Karpas-422 (cell line): ENCODE data around the gene MALT1. TPM values are rescaled to one million over a fixed set of nuclear protein-coding genes. Genes with fewer than 3 reads are reported as not detected.

ENCODE experiments used
- DNase-seq: peaks from one replicate; pipeline ENCODE4 v3.0.0-alpha.2; 2015
- H2AFZ ChIP-seq: fragments of 200-600 bp; sonication (generic); 2 replicates; pipeline ENCODE4 v1.6.1; 2014; ENCODE audit warnings: antibody characterized with exemption, low read length, mixed read lengths
- H3K27ac ChIP-seq: fragments of 200-600 bp; sonication (generic); 2 replicates; pipeline ENCODE4 v1.5.1; 2014; ENCODE audit warnings: mild to moderate bottlenecking, low read length, moderate library complexity
- H3K27me3 ChIP-seq: fragments of 200-600 bp; sonication (generic); 2 replicates; pipeline ENCODE4 v1.6.1; 2014; ENCODE audit warnings: low read length, mixed read lengths
- H3K36me3 ChIP-seq: fragments of 200-600 bp; sonication (generic); 2 replicates; pipeline ENCODE4 v1.6.1; 2014; ENCODE audit warnings: low read length, mixed read lengths; ENCODE audit not compliant: insufficient read depth
- H3K4me1 ChIP-seq: fragments of 200-600 bp; sonication (generic); 2 replicates; pipeline ENCODE4 v1.6.1; 2014; ENCODE audit warnings: mild to moderate bottlenecking, low read length, mixed read lengths
- H3K4me2 ChIP-seq: fragments of 200-600 bp; sonication (generic); 2 replicates; pipeline ENCODE4 v1.6.1; 2014; ENCODE audit warnings: low read length, low read depth, mild to moderate bottlenecking; ENCODE audit not compliant: poor library complexity, severe bottlenecking
- H3K4me3 ChIP-seq: fragments of 200-600 bp; sonication (generic); 2 replicates; pipeline ENCODE4 v1.5.1; 2014; ENCODE audit warnings: mild to moderate bottlenecking, antibody characterized with exemption, low read length, mixed read lengths
- H3K79me2 ChIP-seq: fragments of 200-600 bp; sonication (generic); 2 replicates; pipeline ENCODE4 v1.6.1; 2014; ENCODE audit warnings: mild to moderate bottlenecking, low read length, mixed read lengths
- H3K9ac ChIP-seq: fragments of 200-600 bp; sonication (generic); 2 replicates; pipeline ENCODE4 v1.6.0; 2014; ENCODE audit warnings: low read length
- H3K9me2 ChIP-seq: fragments of 200-600 bp; sonication (generic), shearing (Covaris generic); replicated peaks from 2 replicates; pipeline ENCODE4 v1.6.0; 2014; ENCODE audit warnings: mild to moderate bottlenecking, low read length, moderate library complexity; ENCODE audit not compliant: insufficient read depth
- H3K9me3 ChIP-seq: fragments of 300-700, 200-600 bp; sonication (generic); 2 replicates; pipeline ENCODE4 v1.6.1; 2014; ENCODE audit warnings: low read length, mixed read lengths
- H4K20me1 ChIP-seq: fragments of 200-600 bp; sonication (generic); 2 replicates; pipeline ENCODE4 v1.6.1; 2014; ENCODE audit warnings: mild to moderate bottlenecking, antibody characterized with exemption, low read length, low read depth; ENCODE audit not compliant: insufficient read depth
- total RNA-seq: library from RNA; depleted of rRNA; stranded (reverse); fragments of >200 nt; shearing (Covaris generic); gene quantifications from 2 replicates; pipeline ENCODE4 v1.2.3, GENCODE V29; 2014; ENCODE audit warnings: low replicate concordance

Gene MALT1
- total RNA-seq, 1 experiment from 2014 or later: 35.3 TPM

GRCh38 chr18:58687871-58688308 lies 16.6 kb downstream of the MALT1 start:
- Histone ChIP-seq H3K27ac (no peak overlapping the region), H3K9me2 (no peaks in the 10 kb centered on the region), H3K4me3 (no peak overlapping the region), H3K4me2 (no peak overlapping the region), H3K36me3 (no peaks in the 10 kb centered on the region; the same call in 1 of the 2 replicates), H4K20me1 (no peaks in the 10 kb centered on the region), H3K9me3 (no peaks in the 10 kb centered on the region), H3K27me3 (no peaks in the 10 kb centered on the region), H3K9ac (no peak overlapping the region), H2AFZ (no peak overlapping the region), H3K79me2 (peaks cover 18% of the 10 kb centered on the region; the same call in 1 of the 2 replicates), H3K4me1 (no peaks in the 10 kb centered on the region)
- DNase-seq: no peak

- Histone ChIP-seq H3K9me2 (no peaks in the 10 kb centered on the region), H3K27me3 (no peaks in the 10 kb centered on the region), H3K4me2 (no peak overlapping the region), H3K4me1 (no peaks in the 10 kb centered on the region), H3K4me3 (no peak overlapping the region), H3K36me3 (no peaks in the 10 kb centered on the region; the same call in 1 of the 2 replicates), H3K9ac (no peak overlapping the region), H3K27ac (no peak overlapping the region), H3K9me3 (no peaks in the 10 kb centered on the region), H4K20me1 (no peaks in the 10 kb centered on the region), H3K79me2 (peaks cover 18% of the 10 kb centered on the region; the same call in 1 of the 2 replicates), H2AFZ (no peak overlapping the region)
- DNase-seq: no peak
Measured at GRCh38 chr18:58690259-58690658, 19.0 kb downstream of the MALT1 start.

GRCh38 chr18:58691256-58691655 lies 20.0 kb downstream of the MALT1 start:
- H3K4me3 ChIP-seq: no peak overlapping the region
- H3K9me3 ChIP-seq: no peaks in the 10 kb centered on the region
- H2AFZ ChIP-seq: no peak overlapping the region
- H4K20me1 ChIP-seq: no peaks in the 10 kb centered on the region
- no peaks in the 10 kb centered on the region; the same call in 1 of the 2 replicates for H3K36me3 ChIP-seq
- H3K27ac ChIP-seq: no peak overlapping the region
- H3K9ac ChIP-seq: no peak overlapping the region
- no peaks in the 10 kb centered on the region for H3K27me3 ChIP-seq
- no peak overlapping the region for H3K4me2 ChIP-seq
- H3K4me1 ChIP-seq: no peaks in the 10 kb centered on the region
- no peak for DNase-seq
- H3K9me2 ChIP-seq: no peaks in the 10 kb centered on the region
- H3K79me2 ChIP-seq: peaks cover 18% of the 10 kb centered on the region; the same call in 1 of the 2 replicates

GRCh38 chr18:58692422-58693185 lies 21.3 kb downstream of the MALT1 start:
- Histone ChIP-seq H3K9ac (no peak overlapping the region), H3K9me3 (no peaks in the 10 kb centered on the region), H3K4me3 (no peak overlapping the region), H3K27ac (no peak overlapping the region), H3K4me1 (no peaks in the 10 kb centered on the region), H3K4me2 (no peak overlapping the region), H3K79me2 (peaks cover 9% of the 10 kb centered on the region; the same call in 1 of the 2 replicates), H3K27me3 (no peaks in the 10 kb centered on the region), H3K36me3 (no peaks in the 10 kb centered on the region), H3K9me2 (no peaks in the 10 kb centered on the region), H4K20me1 (no peaks in the 10 kb centered on the region), H2AFZ (no peak overlapping the region)
- no peak for DNase-seq

- H3K27ac ChIP-seq: no peak overlapping the region
- no peak overlapping the region for H3K9ac ChIP-seq
- no peaks in the 10 kb centered on the region for H3K36me3 ChIP-seq
- no peak overlapping the region for H3K4me2 ChIP-seq
- H3K27me3 ChIP-seq: no peaks in the 10 kb centered on the region
- H2AFZ ChIP-seq: no peak overlapping the region
- no peak for DNase-seq
- H3K9me3 ChIP-seq: no peaks in the 10 kb centered on the region
- 0 out of 2 replicates have a peak, but pooled peaks cover 4% of the 10 kb centered on the region for H3K79me2 ChIP-seq
- no peaks in the 10 kb centered on the region for H3K4me1 ChIP-seq
- no peaks in the 10 kb centered on the region for H4K20me1 ChIP-seq
- no peaks in the 10 kb centered on the region for H3K9me2 ChIP-seq
- H3K4me3 ChIP-seq: no peak overlapping the region
Measured at GRCh38 chr18:58694221-58694620, 23.0 kb downstream of the MALT1 start.

GRCh38 chr18:58694720-58695468 lies 23.6 kb downstream of the MALT1 start:
- H3K4me1 ChIP-seq: no peaks in the 10 kb centered on the region
- no peaks in the 10 kb centered on the region for H4K20me1 ChIP-seq
- no peak overlapping the region for H3K4me3 ChIP-seq
- H3K36me3 ChIP-seq: no peaks in the 10 kb centered on the region
- H3K9ac ChIP-seq: no peak overlapping the region
- H3K9me3 ChIP-seq: no peaks in the 10 kb centered on the region
- H3K79me2 ChIP-seq: 0 out of 2 replicates have a peak, but pooled peaks cover 1% of the 10 kb centered on the region
- H3K27ac ChIP-seq: no peak overlapping the region
- no peaks in the 10 kb centered on the region for H3K9me2 ChIP-seq
- DNase-seq: no peak
- H2AFZ ChIP-seq: no peak overlapping the region
- no peaks in the 10 kb centered on the region for H3K27me3 ChIP-seq
- H3K4me2 ChIP-seq: no peak overlapping the region

- Histone ChIP-seq H3K9ac (no peak overlapping the region), H3K4me3 (no peak overlapping the region), H3K4me2 (no peak overlapping the region), H4K20me1 (no peaks in the 10 kb centered on the region), H3K27me3 (no peaks in the 10 kb centered on the region), H2AFZ (no peak overlapping the region), H3K9me2 (no peaks in the 10 kb centered on the region), H3K9me3 (no peaks in the 10 kb centered on the region), H3K27ac (no peak overlapping the region), H3K4me1 (no peaks in the 10 kb centered on the region), H3K79me2 (no peaks in the 10 kb centered on the region), H3K36me3 (no peaks in the 10 kb centered on the region)
- DNase-seq: no peak
Measured at GRCh38 chr18:58695772-58696171, 24.5 kb downstream of the MALT1 start.

- Histone ChIP-seq H3K27ac (no peak overlapping the region), H3K27me3 (no peaks in the 10 kb centered on the region), H3K9me2 (no peaks in the 10 kb centered on the region), H3K4me3 (no peak overlapping the region), H3K36me3 (no peaks in the 10 kb centered on the region), H4K20me1 (no peaks in the 10 kb centered on the region), H3K79me2 (no peaks in the 10 kb centered on the region), H2AFZ (no peak overlapping the region), H3K9ac (no peak overlapping the region), H3K9me3 (no peaks in the 10 kb centered on the region), H3K4me2 (no peak overlapping the region), H3K4me1 (no peaks in the 10 kb centered on the region)
- DNase-seq: no peak
Measured at GRCh38 chr18:58697146-58697545, 25.9 kb downstream of the MALT1 start.
